DMS53 treated with DMSO at 0.1 percent for 48 hours (cell line): ENCODE data around the gene NUDT13.
A peak's percentile ranks its signal among the peaks of the same experiment; 100 is the strongest.
"Not testable (repeated sequence)": the region's sequence is repeated elsewhere in the genome, so short reads cannot be mapped to it uniquely, and the experiment has no call there.

Source experiments
- DNase-seq: peaks from one replicate; lab custom pipeline; 2025; ENCODE audit not compliant: unreplicated experiment; lab: John Stamatoyannopoulos, UW

The NUDT13 gene

DNA sequence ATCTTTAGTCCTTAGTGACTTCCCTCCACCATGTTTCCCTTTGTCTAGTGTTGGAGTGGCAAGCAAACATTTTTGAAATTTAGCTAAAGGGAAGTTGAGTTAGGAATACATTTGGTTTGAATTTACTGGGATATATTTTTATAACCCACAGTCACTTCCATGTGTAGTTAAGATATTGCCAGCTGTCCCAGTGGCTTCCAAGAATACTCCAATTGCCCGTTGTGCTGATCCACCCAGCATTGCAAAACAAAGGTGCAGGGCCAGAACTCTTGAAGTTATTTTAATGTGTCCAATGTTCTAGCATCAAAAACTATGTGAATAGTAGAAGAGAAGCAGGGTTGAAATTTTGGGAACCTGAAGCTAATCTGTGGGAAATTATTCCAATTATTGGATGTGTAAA is 11.1 kb upstream of the NUDT13 start:
- no peak for DNase-seq

- DNase-seq = no peak
Measured at GRCh38 chr10:73106301-73106700, 4.0 kb upstream of the NUDT13 start.

GRCh38 chr10:73109248-73109652 is 1.0 kb upstream of the NUDT13 start:
- not testable (repeated sequence) for DNase-seq

GRCh38 chr10:73112032-73112431 is 1.8 kb downstream of the NUDT13 start:
- DNase-seq = not testable (repeated sequence)

DNA sequence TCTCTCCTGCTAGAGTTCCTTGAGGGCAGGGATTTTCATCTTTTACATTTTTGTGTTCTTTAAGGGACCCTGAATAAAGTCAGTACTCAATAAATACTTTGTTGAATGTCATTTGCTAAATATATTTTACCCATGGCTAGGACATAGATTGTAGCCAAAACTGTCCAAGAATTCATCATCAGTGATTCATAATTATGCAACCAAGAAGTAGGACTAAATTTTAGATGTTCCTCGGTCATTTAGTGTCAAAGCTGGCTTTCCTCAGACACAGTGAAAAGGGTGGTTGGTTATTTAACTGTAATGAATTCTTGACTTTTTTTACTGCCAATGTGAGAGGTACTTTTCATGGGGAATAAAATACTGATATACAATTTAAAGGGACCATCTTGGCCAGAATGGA is 3.3 kb downstream of the NUDT13 start:
- DNase-seq = no peak

DNA sequence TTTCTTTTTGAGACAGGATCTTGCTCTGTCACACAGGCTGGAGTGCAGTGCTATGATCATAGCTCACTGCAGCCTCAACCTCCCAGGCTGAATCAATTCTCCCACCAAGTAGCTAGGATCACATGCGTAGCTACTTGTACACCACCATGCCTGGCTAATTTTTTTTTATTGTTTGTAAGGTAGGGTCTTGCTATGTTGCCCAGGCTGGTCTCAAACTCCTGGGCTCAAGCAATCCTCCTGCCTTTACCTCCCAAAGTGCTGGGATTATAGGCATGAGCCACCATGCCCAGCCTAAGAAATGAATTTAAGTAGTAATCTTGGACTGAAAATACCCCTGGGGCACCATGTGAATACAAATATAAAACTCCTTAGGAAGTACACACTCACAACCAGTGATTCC is 5.8 kb downstream of the NUDT13 start:
- DNase-seq = no peak

DNA sequence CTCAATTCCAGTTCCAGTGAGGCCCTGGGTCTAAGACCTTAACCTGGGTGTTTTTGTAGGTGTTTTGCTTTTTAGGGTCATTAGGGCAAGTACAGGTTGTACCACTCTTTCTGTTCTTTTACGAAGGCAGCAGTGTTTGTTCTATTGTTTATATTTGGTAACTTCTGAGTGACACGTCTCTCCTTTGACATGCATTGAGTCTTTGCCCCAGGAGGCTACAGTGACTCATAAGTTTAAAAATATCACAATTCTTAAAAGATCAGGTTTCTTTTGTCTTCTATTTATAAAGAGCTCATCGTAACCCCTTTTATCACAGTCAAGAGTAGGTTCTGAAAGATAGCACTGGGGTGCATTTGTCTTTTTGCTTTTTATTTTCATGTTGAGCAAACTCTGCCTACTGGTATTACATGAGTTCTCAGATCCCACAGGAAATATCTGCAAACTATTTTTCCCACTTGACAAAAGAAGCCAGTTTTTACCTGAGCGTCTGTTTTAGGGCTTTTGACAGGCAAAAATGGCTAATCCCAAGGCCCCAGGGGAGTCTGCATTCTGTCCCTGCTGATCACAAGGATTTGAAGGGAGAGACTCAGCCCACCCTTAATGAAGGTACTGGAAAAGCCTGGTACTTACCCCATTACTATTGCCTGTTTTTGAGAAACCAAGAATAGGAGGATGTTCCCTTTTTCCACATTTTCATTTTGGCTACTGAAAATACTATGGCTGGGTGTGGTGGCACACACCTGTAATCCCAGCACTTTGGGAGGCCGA is 7.9 kb downstream of the NUDT13 start:
- peak; percentile 62 for DNase-seq

- no peak for DNase-seq
Measured at GRCh38 chr10:73119457-73119856, 9.2 kb downstream of the NUDT13 start.

DNA sequence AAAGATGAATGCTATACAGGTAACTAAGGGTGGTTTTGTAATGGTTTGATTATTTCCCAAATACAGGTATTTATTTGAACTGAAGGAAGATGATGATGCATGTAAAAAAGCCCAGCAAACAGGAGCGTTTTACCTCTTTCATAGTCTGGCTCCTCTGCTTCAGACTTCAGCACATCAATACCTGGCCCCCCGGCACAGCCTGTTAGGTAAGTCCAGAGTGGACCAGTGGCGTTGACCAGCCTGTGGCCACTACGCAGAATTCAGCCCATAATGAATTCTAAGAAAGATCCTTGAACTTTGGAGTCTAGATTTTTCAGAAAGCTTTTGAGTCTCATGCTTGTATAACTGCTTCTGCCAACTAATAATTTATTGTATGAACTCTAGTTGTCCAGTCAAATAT is 9.7 kb downstream of the NUDT13 start:
- DNase-seq = no peak

DNA sequence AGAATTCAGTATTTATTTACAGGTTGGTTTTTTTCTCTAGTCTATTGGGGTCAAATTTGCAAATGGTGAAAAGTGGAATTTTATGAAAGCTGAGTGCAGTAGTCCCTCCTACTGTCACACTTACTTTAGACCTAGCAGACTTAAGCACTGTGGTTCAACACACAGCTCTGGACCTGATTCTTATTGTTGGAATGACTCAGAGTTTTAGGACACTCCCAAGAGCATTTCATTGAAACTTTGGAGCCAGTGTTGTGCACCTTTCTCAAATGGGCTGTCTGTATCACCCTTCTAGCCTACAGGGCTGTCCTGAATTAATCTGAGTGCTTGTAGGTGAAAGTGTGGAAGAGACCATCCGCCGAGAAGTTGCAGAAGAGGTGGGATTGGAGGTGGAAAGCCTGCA is 16.1 kb downstream of the NUDT13 start:
- DNase-seq = no peak

DNA sequence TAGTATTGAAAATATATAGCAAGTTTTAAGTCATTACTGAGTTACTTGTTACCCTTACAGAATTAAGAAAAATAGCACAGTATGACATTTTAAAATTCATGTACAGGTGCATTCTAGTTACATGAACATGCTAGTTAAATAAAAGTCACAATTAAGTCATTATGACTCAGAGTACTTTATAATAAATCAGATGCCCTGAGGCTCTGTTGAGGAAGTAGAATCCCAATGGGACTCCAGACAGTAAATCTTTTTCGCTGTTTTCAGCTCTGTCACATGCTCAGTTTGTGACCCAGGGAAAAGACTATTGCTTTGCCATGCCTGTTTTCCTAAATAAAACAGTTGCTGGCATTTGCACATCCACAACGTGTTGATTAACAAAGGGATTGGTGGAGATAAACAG is 21.0 kb downstream of the NUDT13 start:
- no peak for DNase-seq

DNA sequence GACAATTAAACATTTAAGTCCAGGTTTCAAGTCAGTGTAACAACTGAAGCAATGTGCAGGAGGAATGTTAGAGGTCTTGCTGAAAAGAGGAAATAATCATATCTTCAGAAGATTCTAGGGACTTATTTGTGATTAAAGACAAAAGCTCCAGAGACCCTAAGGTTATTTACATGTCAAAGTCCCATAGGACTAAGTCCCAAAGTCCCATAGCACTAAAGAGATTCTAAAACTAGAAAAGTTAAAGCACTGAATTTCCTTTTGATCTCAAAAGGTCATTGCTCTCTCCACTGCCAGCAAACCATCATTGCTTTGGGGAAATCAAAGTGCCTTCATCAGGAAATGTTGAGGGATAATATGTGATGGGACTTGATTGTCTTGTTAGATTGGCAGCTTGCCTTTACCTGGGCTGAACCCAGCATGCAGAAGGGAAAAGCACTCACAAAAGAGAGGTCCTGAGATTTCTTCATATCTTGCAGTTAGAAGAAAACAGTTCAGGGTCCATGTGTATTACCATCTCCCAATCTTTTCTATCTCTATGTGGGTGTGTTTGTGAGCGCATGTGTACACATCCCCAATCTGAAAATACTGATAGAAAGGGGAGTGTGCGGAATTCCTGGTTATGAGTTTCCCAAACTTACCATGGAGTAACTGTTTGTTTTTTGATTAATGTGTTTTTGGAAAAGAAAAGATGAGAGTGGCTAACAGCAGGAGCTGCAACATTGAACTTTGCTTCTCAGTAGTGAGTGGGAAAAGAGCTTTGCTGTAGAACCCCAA is 21.8 kb downstream of the NUDT13 start:
- no peak for DNase-seq

DNA sequence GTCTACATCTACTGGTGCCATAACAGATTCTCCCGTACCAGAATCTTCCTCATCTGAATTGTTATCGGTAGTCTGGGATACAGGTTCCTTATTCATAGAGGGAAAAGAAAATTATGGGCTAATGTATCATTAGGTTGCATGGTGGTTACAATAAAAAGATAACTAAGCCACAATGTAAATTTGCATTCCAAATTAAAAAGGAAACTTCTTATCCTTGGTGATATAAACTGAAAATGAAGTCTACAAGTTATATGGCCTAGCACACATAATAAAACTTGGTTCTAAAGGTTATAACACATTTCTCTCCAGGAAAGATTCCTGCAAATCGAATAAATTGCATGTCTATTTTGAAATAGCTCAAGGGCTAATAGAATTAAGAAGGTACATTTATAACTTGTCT is 24.5 kb downstream of the NUDT13 start:
- DNase-seq = no peak

GRCh38 chr10:73136627-73137026 is 26.4 kb downstream of the NUDT13 start:
- DNase-seq = no peak

DNA sequence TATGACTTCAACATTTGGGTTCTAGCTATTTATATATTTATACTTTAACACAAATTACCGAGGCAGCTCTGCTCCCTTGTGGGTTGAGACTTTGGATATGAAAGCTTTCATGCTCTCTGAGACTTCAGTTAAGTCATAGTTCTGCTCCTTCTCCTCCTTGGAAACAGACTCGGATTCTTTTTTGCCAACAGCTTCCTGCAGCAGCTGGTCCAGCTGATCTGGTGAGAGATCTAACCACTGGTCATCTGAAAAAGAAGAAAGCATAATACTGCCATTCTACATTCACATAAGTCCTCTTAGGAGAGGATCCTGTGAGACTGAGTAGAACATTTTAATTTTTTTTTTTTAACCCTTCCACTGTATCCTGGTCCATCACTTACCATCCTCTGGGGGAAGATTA is 29.0 kb downstream of the NUDT13 start:
- no peak for DNase-seq

DNA sequence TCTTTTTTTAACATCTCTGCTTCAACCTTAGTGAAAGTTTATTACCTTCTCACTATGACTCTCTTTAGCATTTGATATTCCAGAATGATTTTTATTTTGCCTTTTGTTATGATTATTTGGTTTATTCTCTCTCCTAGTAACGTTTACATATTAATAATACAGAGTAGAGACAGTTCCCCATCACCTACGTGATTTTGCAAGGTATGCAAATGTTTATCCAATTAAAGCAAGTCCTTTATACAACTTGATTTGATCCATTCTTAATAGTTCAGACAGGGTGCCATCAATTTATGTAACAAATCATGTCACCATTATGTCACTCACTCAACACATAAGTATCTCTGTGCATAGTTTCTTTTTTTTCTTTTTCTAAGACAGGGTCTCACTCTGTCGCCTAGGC is 31.3 kb downstream of the NUDT13 start:
- no peak for DNase-seq

GRCh38 chr10:73150633-73151413 is 40.6 kb downstream of the NUDT13 start:
- DNase-seq = not testable (repeated sequence)

DNA sequence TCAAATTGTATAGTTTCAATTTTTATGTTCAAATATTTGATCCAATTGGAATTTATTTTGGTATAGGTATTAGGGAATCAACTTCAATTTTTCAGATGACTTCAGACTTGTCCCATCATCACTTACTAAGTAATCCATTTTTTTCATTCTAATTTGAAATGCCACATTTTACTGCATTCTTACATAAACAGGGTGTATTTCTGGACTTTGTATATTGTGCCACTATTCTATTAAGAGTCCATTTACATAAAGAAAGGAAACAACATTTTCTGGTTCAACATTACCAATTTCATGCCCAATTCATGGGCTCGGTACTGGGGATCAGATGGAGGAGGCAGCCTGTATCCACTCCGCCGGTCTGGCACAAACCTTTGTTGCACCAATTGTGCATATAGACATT is 41.8 kb downstream of the NUDT13 start:
- DNase-seq = no peak

GRCh38 chr10:73156054-73156453 is 45.8 kb downstream of the NUDT13 start:
- DNase-seq = no peak

DNA sequence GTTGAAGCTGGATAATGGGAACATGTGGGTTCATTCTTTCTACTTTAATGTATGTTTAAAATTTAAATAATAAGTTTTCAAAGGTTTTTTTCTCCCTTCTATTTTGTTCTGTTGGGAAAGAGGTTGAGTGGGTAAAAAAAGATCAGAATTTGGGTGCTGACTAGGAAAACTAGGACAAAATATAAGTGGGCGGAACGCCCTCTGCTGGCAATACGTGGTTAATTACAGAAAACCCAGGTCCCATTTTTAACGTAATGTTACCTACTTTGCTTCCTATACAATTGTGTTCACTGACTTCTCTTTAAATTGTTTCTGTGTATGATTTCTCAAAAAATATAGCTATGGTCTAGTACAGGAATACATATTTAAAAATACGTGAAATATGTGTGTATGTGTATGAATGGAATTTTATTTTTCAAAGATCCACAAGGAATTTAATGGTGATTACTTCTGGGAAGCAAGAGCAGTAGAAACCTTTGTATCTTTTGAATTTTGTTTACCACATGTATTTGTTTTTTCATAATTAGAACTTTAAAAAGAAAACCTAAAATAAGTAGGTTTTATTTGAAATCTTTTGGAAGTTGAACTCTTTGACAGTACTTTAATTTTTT is 48.9 kb downstream of the NUDT13 start:
- peak; percentile 37 for DNase-seq

DNA sequence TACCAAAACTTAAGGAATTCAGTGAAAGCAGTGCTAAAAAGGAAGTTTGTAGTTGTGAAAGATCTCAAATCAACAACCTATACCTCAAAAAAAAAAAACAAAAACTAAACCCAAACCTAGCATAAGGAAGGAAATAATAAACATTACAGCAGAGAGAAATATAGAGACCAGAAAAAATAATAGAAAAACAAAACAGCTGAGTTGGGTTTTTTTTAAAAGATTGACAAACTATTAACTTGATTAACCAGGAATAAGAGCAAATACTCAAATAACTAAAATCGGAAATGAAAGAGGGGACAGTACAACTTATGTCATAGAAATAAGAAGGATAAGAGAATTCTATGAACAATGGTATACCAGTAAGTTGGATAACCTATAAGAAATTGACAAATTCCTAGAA is 50.8 kb downstream of the NUDT13 start:
- no peak for DNase-seq
